ENCODE data around the gene ZNF281. TPM values are rescaled to one million over a fixed set of nuclear protein-coding genes. Genes with fewer than 3 reads are reported as not detected.
"Not testable (repeated sequence)": the region's sequence is repeated elsewhere in the genome, so short reads cannot be mapped to it uniquely, and the experiment has no call there.

The ZNF281 gene
- total RNA-seq, 1 experiment from 2014 or later = 20.0 TPM

- not testable (repeated sequence) for H3K4me1 ChIP-seq; H3K27me3 ChIP-seq; H3K4me3 ChIP-seq; H3K9me3 ChIP-seq (replicated peaks); H3K36me3 ChIP-seq; DNase-seq; H3K27ac ChIP-seq
Measured at GRCh38 chr1:200438413-200438812, 28.6 kb upstream of the ZNF281 start.

- Histone ChIP-seq H3K27ac (no peak overlapping the region), H3K4me1 (no peaks in the 10 kb centered on the region), H3K4me3 (no peak overlapping the region), H3K36me3 (no peaks in the 10 kb centered on the region), H3K9me3 (replicated peaks) (no peaks in the 10 kb centered on the region), H3K27me3 (no peaks in the 10 kb centered on the region)
- no peak for DNase-seq
Measured at GRCh38 chr1:200437556-200438203, 27.8 kb upstream of the ZNF281 start.

- no peaks in the 10 kb centered on the region for H3K9me3 ChIP-seq (replicated peaks)
- no peak overlapping the region for H3K27ac ChIP-seq
- DNase-seq = no peak
- no peaks in the 10 kb centered on the region for H3K36me3 ChIP-seq
- H3K4me1 ChIP-seq = no peaks in the 10 kb centered on the region
- no peak overlapping the region for H3K4me3 ChIP-seq
- no peaks in the 10 kb centered on the region for H3K27me3 ChIP-seq
Measured at GRCh38 chr1:200437088-200437487, 27.3 kb upstream of the ZNF281 start.

DNA sequence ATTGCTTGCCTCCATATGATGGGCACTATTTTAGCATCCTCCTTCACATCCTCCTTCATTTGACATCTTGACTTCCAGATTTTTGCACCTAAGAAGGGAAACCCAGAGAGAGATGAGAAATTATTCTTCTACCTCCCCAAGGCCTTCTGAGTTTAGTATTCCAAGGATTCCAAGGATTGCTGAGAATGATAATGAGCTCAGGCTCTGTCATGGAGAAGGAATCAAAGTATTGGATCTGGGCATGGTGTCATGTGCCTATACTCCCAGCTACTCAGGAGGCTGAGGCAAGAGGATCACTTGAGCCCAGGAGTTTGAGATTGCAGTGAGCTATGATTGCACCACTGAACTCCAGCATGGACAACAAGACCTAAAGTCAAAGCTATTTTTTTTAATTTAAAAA is 26.6 kb upstream of the ZNF281 start:
- H3K36me3 ChIP-seq = no peaks in the 10 kb centered on the region
- H3K27ac ChIP-seq = no peak overlapping the region
- H3K9me3 ChIP-seq (replicated peaks) = no peaks in the 10 kb centered on the region
- DNase-seq = no peak
- H3K27me3 ChIP-seq = no peaks in the 10 kb centered on the region
- H3K4me1 ChIP-seq = no peaks in the 10 kb centered on the region
- no peak overlapping the region for H3K4me3 ChIP-seq

GRCh38 chr1:200435200-200435780 is 25.5 kb upstream of the ZNF281 start:
- Histone ChIP-seq H3K4me3 (no peak overlapping the region), H3K9me3 (replicated peaks) (no peaks in the 10 kb centered on the region), H3K27me3 (no peaks in the 10 kb centered on the region), H3K36me3 (no peaks in the 10 kb centered on the region), H3K27ac (no peak overlapping the region), H3K4me1 (no peaks in the 10 kb centered on the region)
- DNase-seq = no peak

DNA sequence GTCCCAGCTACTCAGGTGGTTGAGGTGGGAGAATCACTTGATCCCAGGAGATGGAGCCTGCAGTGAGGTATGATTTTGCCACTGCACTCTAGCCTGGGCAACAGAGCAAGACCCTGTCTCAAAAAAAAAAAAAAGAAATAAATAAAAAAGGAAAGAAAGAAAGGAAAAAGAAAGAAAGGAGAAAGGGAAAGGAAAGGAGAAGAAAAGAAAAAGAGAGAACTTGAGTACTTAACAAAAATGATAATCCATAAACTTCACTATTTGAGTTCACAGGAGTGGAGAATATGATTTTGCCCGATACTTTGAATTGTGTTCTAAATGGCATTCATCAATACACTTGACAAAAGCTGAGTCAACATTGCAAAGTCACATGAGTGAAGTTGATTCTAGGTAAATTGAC is 23.8 kb upstream of the ZNF281 start:
- Histone ChIP-seq H3K4me3 (no peak overlapping the region), H3K27me3 (no peaks in the 10 kb centered on the region), H3K36me3 (no peaks in the 10 kb centered on the region), H3K9me3 (replicated peaks) (no peaks in the 10 kb centered on the region), H3K27ac (no peak overlapping the region), H3K4me1 (no peaks in the 10 kb centered on the region)
- no peak for DNase-seq

DNA sequence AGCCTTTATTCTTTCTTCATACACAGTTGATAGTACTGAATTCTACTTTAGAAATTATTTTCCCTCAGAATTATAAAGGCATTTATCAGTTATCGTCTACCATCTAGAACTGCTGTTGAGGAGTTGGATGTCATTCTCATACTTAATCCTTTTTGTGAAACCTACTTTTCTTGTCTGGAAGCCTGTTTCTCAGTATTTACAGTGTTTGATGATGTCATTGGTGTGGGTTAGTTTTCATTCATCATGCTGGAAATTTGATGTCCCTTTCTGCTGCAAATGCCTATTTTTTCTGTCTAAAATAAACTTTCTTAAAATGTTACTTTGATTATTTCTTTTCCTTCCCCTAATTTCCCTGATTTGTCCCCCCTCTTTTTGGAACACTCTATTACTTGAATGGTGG is 22.8 kb upstream of the ZNF281 start:
- H3K27ac ChIP-seq = no peak overlapping the region
- DNase-seq = no peak
- H3K4me1 ChIP-seq = no peaks in the 10 kb centered on the region
- no peaks in the 10 kb centered on the region for H3K9me3 ChIP-seq (replicated peaks)
- H3K27me3 ChIP-seq = no peaks in the 10 kb centered on the region
- H3K4me3 ChIP-seq = no peak overlapping the region
- no peaks in the 10 kb centered on the region for H3K36me3 ChIP-seq

- Histone ChIP-seq H3K36me3 (no peaks in the 10 kb centered on the region), H3K4me1 (no peaks in the 10 kb centered on the region), H3K27me3 (no peaks in the 10 kb centered on the region), H3K27ac (no peak overlapping the region), H3K4me3 (no peak overlapping the region), H3K9me3 (replicated peaks) (no peaks in the 10 kb centered on the region)
- DNase-seq = peak; percentile 12 to 14
Measured at GRCh38 chr1:200429221-200429751, 19.4 kb upstream of the ZNF281 start.

DNA sequence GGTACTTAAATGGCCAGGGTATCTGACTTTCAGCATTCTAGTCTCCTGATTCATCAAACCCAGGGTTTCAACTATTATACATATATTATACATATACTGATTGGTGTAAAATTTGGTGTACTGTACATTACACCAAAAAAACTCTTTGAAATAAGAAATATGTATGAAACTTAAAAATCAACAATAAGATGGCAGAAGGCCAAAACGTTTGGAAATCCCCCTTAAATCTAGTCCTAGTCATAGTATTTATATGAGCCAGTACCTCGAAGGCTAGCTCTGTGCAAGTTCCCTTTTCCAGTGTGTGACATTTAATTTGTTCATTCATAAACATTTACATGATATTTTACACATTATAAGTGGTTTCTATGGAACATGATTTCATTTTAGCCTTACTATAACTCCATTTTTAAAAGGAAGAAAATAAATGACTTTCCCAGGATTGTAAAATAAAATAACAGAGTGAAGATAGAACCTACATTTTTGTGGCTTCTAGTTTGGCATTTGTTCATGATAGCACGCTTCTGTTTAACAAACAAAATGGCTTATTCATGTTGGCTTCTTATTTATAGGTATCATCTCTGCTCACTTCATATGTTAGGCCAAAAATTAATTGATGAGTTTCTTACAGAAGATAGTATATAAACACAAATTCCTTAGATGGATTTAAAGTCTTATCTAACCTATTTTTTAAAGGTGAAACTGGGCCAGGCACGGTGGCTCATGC is 18.8 kb upstream of the ZNF281 start:
- Histone ChIP-seq H3K36me3 (no peaks in the 10 kb centered on the region), H3K27me3 (no peaks in the 10 kb centered on the region), H3K4me1 (no peaks in the 10 kb centered on the region), H3K9me3 (replicated peaks) (no peaks in the 10 kb centered on the region), H3K4me3 (no peak overlapping the region), H3K27ac (no peak overlapping the region)
- DNase-seq = no peak

- H3K27ac ChIP-seq = no peak overlapping the region
- DNase-seq = no peak
- H3K9me3 ChIP-seq (replicated peaks) = no peaks in the 10 kb centered on the region
Measured at GRCh38 chr1:200427744-200428143, 17.9 kb upstream of the ZNF281 start.

DNA sequence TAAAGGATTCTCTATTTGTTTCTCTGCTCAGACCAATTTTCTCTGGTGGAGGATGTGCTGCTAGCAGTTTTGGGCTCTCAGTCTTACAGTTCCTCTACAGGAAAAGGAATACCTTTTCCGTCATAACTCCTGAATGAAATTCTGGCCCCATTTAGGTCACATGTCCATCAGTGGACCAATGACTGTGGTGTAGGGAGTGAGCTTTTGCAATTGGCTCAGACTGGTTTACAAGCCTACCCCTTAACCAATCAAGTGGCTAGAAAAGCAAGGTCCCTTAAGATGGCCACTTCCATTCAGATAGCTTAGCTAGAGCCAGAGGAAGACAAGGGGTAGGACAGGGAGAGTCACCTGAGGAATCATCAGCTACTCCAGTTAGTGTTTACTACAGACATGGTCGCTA is 16.4 kb upstream of the ZNF281 start:
- no peaks in the 10 kb centered on the region for H3K27me3 ChIP-seq

More at GRCh38 chr1:200427744-200428143, 17.9 kb upstream of the ZNF281 start:
- Histone ChIP-seq H3K36me3 (no peaks in the 10 kb centered on the region), H3K27me3 (no peaks in the 10 kb centered on the region), H3K4me1 (no peaks in the 10 kb centered on the region), H3K4me3 (no peak overlapping the region)

DNA sequence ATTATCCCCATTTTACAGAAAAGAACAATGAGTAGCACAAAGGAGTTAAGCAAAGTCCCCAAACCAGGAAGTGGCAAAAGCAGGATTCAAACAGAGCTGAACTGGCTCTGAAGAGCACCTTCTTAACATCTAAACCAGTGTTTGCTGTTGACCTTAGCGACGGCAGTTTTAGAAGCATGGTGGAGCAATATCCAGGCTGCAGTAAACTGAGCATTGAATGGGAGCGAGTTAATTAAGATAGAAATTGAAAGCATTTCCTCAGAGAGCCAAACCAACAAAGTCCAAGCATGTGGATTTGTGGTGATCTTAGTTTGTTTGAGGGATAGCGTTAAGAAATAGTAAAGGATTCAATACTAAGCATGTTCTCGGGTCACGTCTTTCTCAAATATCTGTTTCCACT is 13.4 kb upstream of the ZNF281 start:
- H3K4me3 ChIP-seq = no peak overlapping the region
- H3K27ac ChIP-seq = no peak overlapping the region
- H3K9me3 ChIP-seq (replicated peaks) = no peaks in the 10 kb centered on the region
- H3K36me3 ChIP-seq = no peaks in the 10 kb centered on the region
- H3K4me1 ChIP-seq = no peaks in the 10 kb centered on the region
- H3K27me3 ChIP-seq = no peaks in the 10 kb centered on the region
- no peak for DNase-seq

More for the DNA sequence above, 16.4 kb upstream of the ZNF281 start:
- H3K4me1 ChIP-seq = no peaks in the 10 kb centered on the region
- no peaks in the 10 kb centered on the region for H3K9me3 ChIP-seq (replicated peaks)
- DNase-seq = peak in 1 of 2 experiments; percentile 9
- H3K27ac ChIP-seq = no peak overlapping the region
- H3K4me3 ChIP-seq = no peak overlapping the region
- no peaks in the 10 kb centered on the region for H3K36me3 ChIP-seq

GRCh38 chr1:200422211-200422610 is 12.4 kb upstream of the ZNF281 start:
- H3K4me1 ChIP-seq = no peaks in the 10 kb centered on the region
- H3K27ac ChIP-seq = no peak overlapping the region
- H3K36me3 ChIP-seq = no peaks in the 10 kb centered on the region
- no peaks in the 10 kb centered on the region for H3K27me3 ChIP-seq
- no peaks in the 10 kb centered on the region for H3K9me3 ChIP-seq (replicated peaks)
- DNase-seq = no peak
- no peak overlapping the region for H3K4me3 ChIP-seq

GRCh38 chr1:200415789-200416593 is 6.2 kb upstream of the ZNF281 start:
- no peaks in the 10 kb centered on the region for H3K9me3 ChIP-seq (replicated peaks)
- no peak overlapping the region for H3K4me3 ChIP-seq
- peaks cover 9% of the 10 kb centered on the region for H3K4me1 ChIP-seq
- DNase-seq = no peak
- peak overlapping the region; percentile 27 for H3K27ac ChIP-seq
- H3K36me3 ChIP-seq = no peaks in the 10 kb centered on the region
- H3K27me3 ChIP-seq = no peaks in the 10 kb centered on the region

- DNase-seq = no peak
- no peak overlapping the region; the same call in 1 of the 2 replicates for H3K27ac ChIP-seq
- H3K9me3 ChIP-seq (replicated peaks) = no peaks in the 10 kb centered on the region
- H3K36me3 ChIP-seq = no peaks in the 10 kb centered on the region
- peaks cover 9% of the 10 kb centered on the region for H3K4me1 ChIP-seq
- H3K4me3 ChIP-seq = no peak overlapping the region
- H3K27me3 ChIP-seq = no peaks in the 10 kb centered on the region
Measured at GRCh38 chr1:200415227-200415626, 5.4 kb upstream of the ZNF281 start.

All from SJCRH30 (cell line).